ENCODE results near the gene SLC2A8. TPM values are rescaled to one million over a fixed set of nuclear protein-coding genes. Genes with fewer than 3 reads are reported as not detected.

Gene SLC2A8
- total RNA-seq, 1 donor from 2014 or later, result 27.5 TPM

- no peak overlapping the region for H3K4me3 ChIP-seq (ENCODE audit: low read depth, low read length)
- no peaks in the 10 kb centered on the region for H3K36me3 ChIP-seq (ENCODE audit: control insufficient read depth, insufficient read depth, low read length)
- DNase-seq (ENCODE audit: low read depth), result no peak
- no peaks in the 10 kb centered on the region for H3K27me3 ChIP-seq (ENCODE audit: control insufficient read depth, insufficient read depth, low read length)
- no peak for TF ChIP-seq CTCF (IDR thresholded peaks at IDR 0.05; ENCODE audit: insufficient read depth, low read length, poor library complexity, severe bottlenecking)
Measured at GRCh38 chr9:127362829-127363228, 34.1 kb upstream of the SLC2A8 start.

GRCh38 chr9:127365461-127365860 lies 31.5 kb upstream of the SLC2A8 start:
- Histone ChIP-seq H3K36me3 (ENCODE audit: control insufficient read depth, insufficient read depth, low read length) (no peaks in the 10 kb centered on the region), H3K4me3 (ENCODE audit: low read depth, low read length) (no peak overlapping the region), H3K27me3 (ENCODE audit: control insufficient read depth, insufficient read depth, low read length) (no peaks in the 10 kb centered on the region)
- no peak for DNase-seq (ENCODE audit: low read depth)
- no peak for TF ChIP-seq CTCF (IDR thresholded peaks at IDR 0.05; ENCODE audit: insufficient read depth, low read length, poor library complexity, severe bottlenecking)

GRCh38 chr9:127366594-127366993 lies 30.4 kb upstream of the SLC2A8 start:
- Histone ChIP-seq H3K4me3 (ENCODE audit: low read depth, low read length) (no peak overlapping the region), H3K27me3 (ENCODE audit: control insufficient read depth, insufficient read depth, low read length) (no peaks in the 10 kb centered on the region), H3K36me3 (ENCODE audit: control insufficient read depth, insufficient read depth, low read length) (no peaks in the 10 kb centered on the region)
- no peak for DNase-seq (ENCODE audit: low read depth)
- TF ChIP-seq CTCF (IDR thresholded peaks at IDR 0.05; ENCODE audit: insufficient read depth, low read length, poor library complexity, severe bottlenecking), result no peak

- Histone ChIP-seq H3K27me3 (ENCODE audit: control insufficient read depth, insufficient read depth, low read length) (no peaks in the 10 kb centered on the region), H3K36me3 (ENCODE audit: control insufficient read depth, insufficient read depth, low read length) (no peaks in the 10 kb centered on the region), H3K4me3 (ENCODE audit: low read depth, low read length) (no peak overlapping the region)
- DNase-seq (ENCODE audit: low read depth), result no peak
- TF ChIP-seq CTCF (IDR thresholded peaks at IDR 0.05; ENCODE audit: insufficient read depth, low read length, poor library complexity, severe bottlenecking), result no peak
Measured at GRCh38 chr9:127368852-127369402, 28.0 kb upstream of the SLC2A8 start.

- Histone ChIP-seq H3K27me3 (ENCODE audit: control insufficient read depth, insufficient read depth, low read length) (no peaks in the 10 kb centered on the region), H3K4me3 (ENCODE audit: low read depth, low read length) (no peak overlapping the region), H3K36me3 (ENCODE audit: control insufficient read depth, insufficient read depth, low read length) (no peaks in the 10 kb centered on the region)
- no peak for DNase-seq (ENCODE audit: low read depth)
- no peak for TF ChIP-seq CTCF (IDR thresholded peaks at IDR 0.05; ENCODE audit: insufficient read depth, low read length, poor library complexity, severe bottlenecking)
Measured at GRCh38 chr9:127369428-127369827, 27.5 kb upstream of the SLC2A8 start.

- no peak for TF ChIP-seq CTCF (IDR thresholded peaks at IDR 0.05; ENCODE audit: insufficient read depth, low read length, poor library complexity, severe bottlenecking)
- Histone ChIP-seq H3K36me3 (ENCODE audit: control insufficient read depth, insufficient read depth, low read length) (no peaks in the 10 kb centered on the region), H3K27me3 (ENCODE audit: control insufficient read depth, insufficient read depth, low read length) (no peaks in the 10 kb centered on the region), H3K4me3 (ENCODE audit: low read depth, low read length) (no peak overlapping the region)
- DNase-seq (ENCODE audit: low read depth), result no peak
Measured at GRCh38 chr9:127370147-127370579, 26.8 kb upstream of the SLC2A8 start.
